Lower lobe of right lung (tissue), 2 donors: ENCODE results near the gene SMIM26. TPM values are rescaled to one million over a fixed set of nuclear protein-coding genes. Genes with fewer than 3 reads are reported as not detected.

Experiments
- ATAC-seq, 2 donors: fragments of 200-7000 bp; cut with Tn5 transposase; one replicate each; pipeline ENCODE4 v1.9.1; 2020 to 2022; ENCODE audit warnings: mild to moderate bottlenecking in 2 of 2, moderate library complexity in 2 of 2
- DNase-seq: peaks from one replicate; pipeline ENCODE4 v3.0.0-alpha.2; 2020
- H3K27ac ChIP-seq: fragments of 200-600 bp; one replicate; pipeline ENCODE4 v1.8.0; 2022
- H3K27me3 ChIP-seq: fragments of 200-600 bp; one replicate; pipeline ENCODE4 v1.8.0; 2022; ENCODE audit warnings: low read depth
- H3K36me3 ChIP-seq: fragments of 200-600 bp; one replicate; pipeline ENCODE4 v1.8.0; 2022; ENCODE audit warnings: mild to moderate bottlenecking
- H3K4me1 ChIP-seq: fragments of 200-600 bp; one replicate; pipeline ENCODE4 v1.8.0; 2022
- H3K4me3 ChIP-seq: fragments of 200-600 bp; one replicate; pipeline ENCODE4 v1.8.0; 2022; ENCODE audit warnings: mild to moderate bottlenecking
- H3K9me3 ChIP-seq: fragments of 200-600 bp; one replicate; pipeline ENCODE4 v1.8.0; 2022
- CTCF ChIP-seq: fragments of 200-600 bp; IDR thresholded peaks from one replicate; pipeline ENCODE4 v1.8.0; 2022; ENCODE audit warnings: antibody characterized with exemption, mild to moderate bottlenecking
- intact Hi-C: fragments of 100-400 bp; cut with DNase I; formaldehyde crosslinking; loops from one replicate; pipeline ENCODE4 v1.11.0; 2022
- total RNA-seq: library from RNA; stranded (reverse); fragmentation: NEBNext Ultra II Directional; extraction: Animal tissue kit (Norgen Biotek cat#: 25700); gene quantifications from one replicate; pipeline ENCODE4 v1.2.1, GENCODE V29; 2021
- donor health status: DM: no; HTN: yes; CAD: no; lungs with severe emphysema.

SMIM26 gene
- total RNA-seq, 1 donor from 2014 or later = 56.4 TPM

- intact Hi-C loops = no loop called here
- Histone ChIP-seq H3K27ac (no peak overlapping the region), H3K4me1 (no peaks in the 10 kb centered on the region), H3K36me3 (no peaks in the 10 kb centered on the region), H3K4me3 (no peak overlapping the region), H3K9me3 (no peaks in the 10 kb centered on the region), H3K27me3 (no peaks in the 10 kb centered on the region)
- TF ChIP-seq CTCF = no peak
- ATAC-seq (no peak), DNase-seq (no peak)
Measured at GRCh38 chr20:18580012-18580411, 12.8 kb downstream of the SMIM26 start.

GRCh38 chr20:18585134-18585533 lies 17.9 kb downstream of the SMIM26 start:
- H3K36me3 ChIP-seq = no peaks in the 10 kb centered on the region
- H3K9me3 ChIP-seq = no peaks in the 10 kb centered on the region
- TF ChIP-seq CTCF = no peak
- no peak overlapping the region for H3K4me3 ChIP-seq
- intact Hi-C loops = no loop called here
- peaks cover 13% of the 10 kb centered on the region for H3K4me1 ChIP-seq
- DNase-seq = no peak
- ATAC-seq = no peak
- no peaks in the 10 kb centered on the region for H3K27me3 ChIP-seq
- no peak overlapping the region for H3K27ac ChIP-seq

GRCh38 chr20:18587665-18588573 lies 20.7 kb downstream of the SMIM26 start, which contains the start of gene DTD1:
DTD1 (plus strand) TSS chr20:18588054; CDS start chr20:18588073, 19 bp downstream.
- intact Hi-C loops = no loop called here

GRCh38 chr20:18588574-18588933 lies 21.3 kb downstream of the SMIM26 start:
- H3K4me1 ChIP-seq = peaks cover 13% of the 10 kb centered on the region
- ATAC-seq = no peak
- H3K27ac ChIP-seq = peak overlapping the region; percentile 89
- no peaks in the 10 kb centered on the region for H3K9me3 ChIP-seq
- DNase-seq = no peak
- intact Hi-C loops = no loop called here
- no peaks in the 10 kb centered on the region for H3K36me3 ChIP-seq
- TF ChIP-seq CTCF = no peak
- peak overlapping the region; percentile 76 for H3K4me3 ChIP-seq
- H3K27me3 ChIP-seq = no peaks in the 10 kb centered on the region

More at GRCh38 chr20:18587665-18588573, 20.7 kb downstream of the SMIM26 start, which contains the start of gene DTD1:
- H3K27ac ChIP-seq = peak within 1 kb of the TSS; percentile 89
- DNase-seq = peak; percentile 96
- peak; percentile 62 for TF ChIP-seq CTCF
- H3K27me3 ChIP-seq = no peaks in the 10 kb centered on the region
- H3K36me3 ChIP-seq = no peaks in the 10 kb centered on the region
- peak within 1 kb of the TSS; percentile 76 for H3K4me3 ChIP-seq
- no peaks in the 10 kb centered on the region for H3K9me3 ChIP-seq
- peaks cover 13% of the 10 kb centered on the region for H3K4me1 ChIP-seq
- ATAC-seq = peak; percentile 98

GRCh38 chr20:18589941-18590674 lies 22.9 kb downstream of the SMIM26 start:
- intact Hi-C loops = no loop called here
- TF ChIP-seq CTCF = no peak
- no peak for DNase-seq
- no peaks in the 10 kb centered on the region for H3K9me3 ChIP-seq
- no peak for ATAC-seq
- no peak overlapping the region for H3K27ac ChIP-seq
- no peaks in the 10 kb centered on the region for H3K27me3 ChIP-seq
- no peak overlapping the region for H3K4me3 ChIP-seq
- H3K36me3 ChIP-seq = peaks cover 10% of the 10 kb centered on the region
- H3K4me1 ChIP-seq = peaks cover 13% of the 10 kb centered on the region
